Posterior cingulate gyrus (tissue), 11 donors: ENCODE measurements around the gene CCL17.

Source experiments
- DNase-seq, 10 donors: peaks; one replicate each; pipeline versions ENCODE4 v3.0.0 to v3.0.0-alpha.2; 2020 to 2021; ENCODE audit warnings: mixed read lengths in 3 of 10
- intact Hi-C: fragments of 100-400 bp; cut with DNase I; formaldehyde crosslinking; loops from one replicate; pipeline ENCODE4 v1.15.1; 2023

CCL17 gene

GRCh38 chr16:57376313-57376818 is 28.2 kb upstream of the CCL17 start:
- intact Hi-C loops: loop anchor here (5.0 kb wide), 1 partner anchor 36 kb away; no protein-coding TSS in a partner anchor
- peak in 1 of 10 donors; percentile 4 for DNase-seq

- intact Hi-C loops: loop anchor here (5.0 kb wide), 1 partner anchor 35 kb away; no protein-coding TSS in a partner anchor
- DNase-seq: peak in 2 of 10 donors; percentile 53 to 54
Measured at GRCh38 chr16:57377080-57377841, 27.3 kb upstream of the CCL17 start.

- intact Hi-C loops: loop anchor here (5.0 kb wide), 1 partner anchor 33 kb away; no protein-coding TSS in a partner anchor
- DNase-seq: peak in 2 of 10 donors; percentile 35 to 68
Measured at GRCh38 chr16:57379579-57379978, 25.0 kb upstream of the CCL17 start.

- DNase-seq: peak in 2 of 10 donors; percentile 78 to 85
- intact Hi-C loops: no loop called here
Measured at GRCh38 chr16:57380671-57381462, 23.7 kb upstream of the CCL17 start.

GRCh38 chr16:57381791-57382534 is 22.6 kb upstream of the CCL17 start:
- intact Hi-C loops: no loop called here
- DNase-seq: peak in 2 of 10 donors; percentile 69 to 84

- intact Hi-C loops: no loop called here
Measured at GRCh38 chr16:57382535-57383275, 21.9 kb upstream of the CCL17 start.

GRCh38 chr16:57383276-57384247 is 21.0 kb upstream of the CCL17 start:
- peak in 3 of 10 donors; percentile 68 to 91 (median 83) for DNase-seq

More at GRCh38 chr16:57382535-57383275, 21.9 kb upstream of the CCL17 start:
- peak in 3 of 10 donors; percentile 47 to 74 (median 72) for DNase-seq

GRCh38 chr16:57384248-57385070 is 20.1 kb upstream of the CCL17 start:
- peak in 2 of 10 donors; percentile 58 to 75 for DNase-seq

More at GRCh38 chr16:57383276-57384247, 21.0 kb upstream of the CCL17 start:
- intact Hi-C loops: no loop called here

GRCh38 chr16:57385083-57385482 is 19.5 kb upstream of the CCL17 start:
- intact Hi-C loops: no loop called here

More at GRCh38 chr16:57384248-57385070, 20.1 kb upstream of the CCL17 start:
- intact Hi-C loops: no loop called here

GRCh38 chr16:57386381-57386951 is 18.1 kb upstream of the CCL17 start:
- DNase-seq: peak in 2 of 10 donors; percentile 72 to 78
- intact Hi-C loops: no loop called here

More at GRCh38 chr16:57385083-57385482, 19.5 kb upstream of the CCL17 start:
- DNase-seq: peak in 2 of 10 donors; percentile 44 to 66

- DNase-seq: peak in 1 of 10 donors; percentile 33
- intact Hi-C loops: no loop called here
Measured at GRCh38 chr16:57387598-57388354, 16.8 kb upstream of the CCL17 start.

- intact Hi-C loops: no loop called here
- DNase-seq: peak in 2 of 10 donors; percentile 13 to 22
Measured at GRCh38 chr16:57388359-57389086, 16.0 kb upstream of the CCL17 start.

- no peak for DNase-seq
Measured at GRCh38 chr16:57389087-57389468, 15.5 kb upstream of the CCL17 start.

GRCh38 chr16:57390636-57391295 is 13.8 kb upstream of the CCL17 start:
- intact Hi-C loops: no loop called here
- DNase-seq: peak in 2 of 10 donors; percentile 3 to 15

More at GRCh38 chr16:57389087-57389468, 15.5 kb upstream of the CCL17 start:
- intact Hi-C loops: no loop called here

GRCh38 chr16:57391300-57391699 is 13.3 kb upstream of the CCL17 start:
- intact Hi-C loops: no loop called here
- peak in 1 of 10 donors; percentile 4 for DNase-seq
